T-helper 2 cell treated with Interferon-gamma antibody and Interleukin-4, amounts not matched to agents 100 ng/mL and 5 ng/mL, for 36 hours (primary cell): ENCODE data around the gene STK4. TPM values are rescaled to one million over a fixed set of nuclear protein-coding genes. Genes with fewer than 3 reads are reported as not detected.

Source experiments
- intact Hi-C: fragments of 100-400 bp; cut with micrococcal nuclease; formaldehyde crosslinking; loops from one replicate; pipeline ENCODE4 v1.15.1; 2023
- total RNA-seq: library from RNA; stranded (reverse); gene quantifications from 2 replicates; pipeline ENCODE4 v1.2.3, GENCODE V29; 2022

The STK4 gene
- total RNA-seq, 1 donor from 2014 or later, result 175 TPM

GRCh38 chr20:44952731-44953130 lies 13.6 kb upstream of the STK4 start:
- intact Hi-C loops, result no loop called here

GRCh38 chr20:44954211-44954610 lies 12.1 kb upstream of the STK4 start:
- intact Hi-C loops, result no loop called here

GRCh38 chr20:44955270-44955669 lies 11.0 kb upstream of the STK4 start:
- intact Hi-C loops, result loop anchor here (5.0 kb wide), 1 partner anchor 37 kb away; no protein-coding TSS in a partner anchor

GRCh38 chr20:44956410-44956809 lies 9.9 kb upstream of the STK4 start:
- intact Hi-C loops, result loop anchor here (5.0 kb wide), 1 partner anchor 36 kb away; no protein-coding TSS in a partner anchor

GRCh38 chr20:44958276-44958675 lies 8.0 kb upstream of the STK4 start:
- intact Hi-C loops, result loop anchor here (5.0 kb wide), 1 partner anchor 34 kb away; no protein-coding TSS in a partner anchor

GRCh38 chr20:44959082-44959637 lies 7.2 kb upstream of the STK4 start:
- intact Hi-C loops, result loop anchor here (5.0 kb wide), 1 partner anchor 33 kb away; no protein-coding TSS in a partner anchor

GRCh38 chr20:44959638-44960102 lies 6.6 kb upstream of the STK4 start:
- intact Hi-C loops, result loop anchor here (5.0 to 10.0 kb wide), 4 partner anchors 33 to 742 kb away; partner anchors contain the start of genes ADA and SYS1

- intact Hi-C loops, result loop anchor here (5.0 to 10.0 kb wide), 3 partner anchors 308 to 743 kb away; partner anchors contain the start of genes ADA and SYS1
Observed at GRCh38 chr20:44960103-44960852, 6.0 kb upstream of the STK4 start, which contains the start of gene TOMM34. Gene TOMM34 (minus strand): TSS chr20:44960397. CDS start chr20:44960333, 64 bp downstream.

GRCh38 chr20:44961011-44961869 lies 5.1 kb upstream of the STK4 start:
- intact Hi-C loops, result loop anchor here (5.0 to 10.0 kb wide), 3 partner anchors 309 to 744 kb away; partner anchors contain the start of genes ADA and SYS1

- intact Hi-C loops, result loop anchor here (5.0 to 10.0 kb wide), 3 partner anchors 310 to 745 kb away; partner anchors contain the start of genes ADA and SYS1
Observed at GRCh38 chr20:44961870-44962267, 4.4 kb upstream of the STK4 start.

- intact Hi-C loops, result loop anchor here (5.0 to 10.0 kb wide), 3 partner anchors 310 to 745 kb away; partner anchors contain the start of genes ADA and SYS1
Observed at GRCh38 chr20:44962483-44962882, 3.8 kb upstream of the STK4 start.

- intact Hi-C loops, result loop anchor here (5.0 to 10.0 kb wide), 3 partner anchors 311 to 746 kb away; partner anchors contain the start of genes ADA and SYS1
Observed at GRCh38 chr20:44963325-44964215, 2.7 kb upstream of the STK4 start.

GRCh38 chr20:44965651-44966029 lies 672 bp upstream of the STK4 start:
- intact Hi-C loops, result loop anchor here (1.0 to 10.0 kb wide), 5 partner anchors 14 to 399 kb away; partner anchors contain the start of genes PABPC1L and SYS1

- intact Hi-C loops, result loop anchor here (2.0 to 10.0 kb wide), 4 partner anchors 57 to 397 kb away; partner anchors contain the start of genes PABPC1L and SYS1
Observed at GRCh38 chr20:44967207-44967807, 995 bp downstream of the STK4 start.

GRCh38 chr20:44969300-44969894 lies 3.1 kb downstream of the STK4 start:
- intact Hi-C loops, result loop anchor here (1.0 to 10.0 kb wide), 3 partner anchors 21 to 395 kb away; partner anchors contain the start of gene SYS1

- intact Hi-C loops, result no loop called here
Observed at GRCh38 chr20:44970243-44970757, 4.0 kb downstream of the STK4 start.

- intact Hi-C loops, result no loop called here
Observed at GRCh38 chr20:44973053-44973452, 6.7 kb downstream of the STK4 start.

- intact Hi-C loops, result no loop called here
Observed at GRCh38 chr20:44976698-44977097, 10.4 kb downstream of the STK4 start.
